DMS53 treated with DMSO at 0.1 percent for 48 hours (cell line): ENCODE results near the gene RPS6KB2.
"Not testable (repeated sequence)": the region's sequence is repeated elsewhere in the genome, so short reads cannot be mapped to it uniquely, and the experiment has no call there.

Source experiments
- DNase-seq: peaks from one replicate; lab custom pipeline; 2025; ENCODE audit not compliant: unreplicated experiment; lab: John Stamatoyannopoulos, UW

Gene RPS6KB2

GRCh38 chr11:67397536-67397935 is 30.8 kb upstream of the RPS6KB2 start:
- no peak for DNase-seq

- no peak for DNase-seq
Observed at GRCh38 chr11:67397986-67398660, 30.2 kb upstream of the RPS6KB2 start.

GRCh38 chr11:67398661-67399563 is 29.4 kb upstream of the RPS6KB2 start:
- DNase-seq = no peak

GRCh38 chr11:67400251-67400941 is 27.9 kb upstream of the RPS6KB2 start:
- DNase-seq = no peak

- DNase-seq = no peak
Observed at GRCh38 chr11:67400942-67401494, 27.3 kb upstream of the RPS6KB2 start.

- DNase-seq = peak; percentile 86
Observed at GRCh38 chr11:67401495-67402191, 26.7 kb upstream of the RPS6KB2 start, which contains the start of gene PPP1CA. Gene PPP1CA (minus strand): TSS chr11:67401858. CDS start chr11:67401782, 76 bp downstream.

- DNase-seq = not testable (repeated sequence)
Observed at GRCh38 chr11:67402192-67402839, 26.0 kb upstream of the RPS6KB2 start.

GRCh38 chr11:67403085-67403484 is 25.2 kb upstream of the RPS6KB2 start:
- not testable (repeated sequence) for DNase-seq

GRCh38 chr11:67404515-67405195 is 23.6 kb upstream of the RPS6KB2 start:
- no peak for DNase-seq

GRCh38 chr11:67405196-67405567 is 23.1 kb upstream of the RPS6KB2 start:
- DNase-seq = no peak

- DNase-seq = no peak
Observed at GRCh38 chr11:67405688-67406339, 22.5 kb upstream of the RPS6KB2 start.

GRCh38 chr11:67406420-67406968 is 21.8 kb upstream of the RPS6KB2 start:
- no peak for DNase-seq

GRCh38 chr11:67406969-67407687 is 21.2 kb upstream of the RPS6KB2 start:
- no peak for DNase-seq

- no peak for DNase-seq
Observed at GRCh38 chr11:67407688-67408163, 20.6 kb upstream of the RPS6KB2 start.

- DNase-seq = no peak
Observed at GRCh38 chr11:67408437-67409200, 19.7 kb upstream of the RPS6KB2 start.

GRCh38 chr11:67409261-67409666 is 19.0 kb upstream of the RPS6KB2 start:
- no peak for DNase-seq

GRCh38 chr11:67409781-67410368 is 18.4 kb upstream of the RPS6KB2 start:
- DNase-seq = peak; percentile 19
